ENCODE data around the gene GPR89B.
"Not testable (repeated sequence)": the region's sequence is repeated elsewhere in the genome, so short reads cannot be mapped to it uniquely, and the experiment has no call there.

The GPR89B gene

DNA sequence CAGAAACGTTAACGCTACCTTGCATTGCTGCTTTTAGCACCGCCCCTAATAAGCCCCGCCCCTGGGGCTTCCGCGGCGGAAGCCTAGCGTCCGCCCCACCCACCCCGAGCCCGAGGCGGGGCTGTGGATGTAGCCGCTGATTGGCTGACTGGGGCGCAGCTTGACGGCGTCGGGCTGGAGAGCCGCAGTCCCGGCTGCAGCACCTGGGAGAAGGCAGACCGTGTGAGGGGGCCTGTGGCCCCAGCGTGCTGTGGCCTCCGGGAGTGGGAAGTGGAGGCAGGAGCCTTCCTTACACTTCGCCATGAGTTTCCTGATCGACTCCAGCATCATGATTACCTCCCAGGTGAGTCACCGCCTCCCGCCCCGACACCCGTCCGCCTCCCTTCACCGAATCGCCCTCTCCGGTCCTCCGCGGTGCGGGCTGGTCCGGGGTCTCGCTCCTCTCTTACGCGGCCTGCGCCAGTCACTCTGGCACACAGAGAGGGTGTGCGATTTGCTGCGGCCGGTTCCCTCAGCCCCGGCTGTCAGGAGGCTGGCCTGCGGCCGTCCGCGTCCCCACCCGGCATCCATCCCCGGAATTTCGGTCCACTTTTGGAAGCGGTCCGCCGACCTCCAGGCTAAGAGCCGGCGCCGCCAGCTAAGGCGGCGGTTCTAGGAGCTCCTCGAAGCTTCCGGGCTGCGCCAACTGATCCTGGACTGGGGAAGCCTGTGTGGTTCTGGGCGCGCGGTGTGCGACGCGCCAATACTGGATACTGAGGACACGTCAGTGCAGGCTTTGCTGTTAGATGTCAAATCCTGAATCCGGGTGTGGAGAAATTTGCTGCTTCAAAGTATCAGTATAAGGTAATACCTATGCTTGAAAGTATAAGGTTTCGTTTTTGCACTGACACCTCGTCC is at the start of gene GPR89B:
GPR89B (plus strand) TSS at position 185 of the 897 bp plus-strand sequence; CDS start at position 302, 117 bp downstream.
- peak; percentile 38 to 62 for DNase-seq

DNA sequence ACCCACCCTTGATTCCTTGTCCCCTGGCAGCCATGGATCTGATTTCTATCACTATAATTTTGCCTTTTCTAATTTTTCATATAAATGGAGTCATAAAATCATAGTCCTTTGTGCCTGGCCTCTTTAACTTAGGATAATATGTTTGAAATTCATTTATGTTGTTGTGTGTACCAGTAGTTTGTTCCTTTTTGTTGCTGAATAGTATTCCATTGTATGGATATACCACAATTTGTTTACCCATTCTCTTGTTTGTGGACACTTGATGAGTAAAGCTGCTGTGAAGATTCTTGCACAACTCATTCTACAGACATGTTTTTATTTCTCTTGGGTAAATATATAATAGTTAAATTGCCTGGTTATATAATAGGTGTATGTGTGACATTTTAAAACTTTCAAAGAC is 48.3 kb upstream of the GPR89B start:
- DNase-seq, result no peak

DNA sequence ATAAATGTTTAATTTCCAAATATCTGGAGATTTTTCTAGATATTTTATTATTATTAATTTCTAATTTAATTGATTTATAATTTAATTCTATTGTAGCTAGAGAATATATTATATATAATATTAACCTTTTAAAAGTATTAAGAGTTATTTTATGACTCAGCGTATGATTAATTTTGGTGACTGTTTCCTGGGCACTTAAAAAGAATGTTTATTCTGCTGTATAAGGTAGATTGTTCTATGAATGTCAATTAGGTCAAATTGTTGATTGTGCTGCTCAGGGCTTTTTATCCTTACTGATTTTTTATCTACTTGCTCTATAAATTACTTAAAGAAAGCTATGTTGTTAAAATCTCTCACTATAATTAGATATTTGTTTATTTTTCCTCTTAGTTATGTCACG is 45.7 kb upstream of the GPR89B start:
- DNase-seq, result no peak

DNA sequence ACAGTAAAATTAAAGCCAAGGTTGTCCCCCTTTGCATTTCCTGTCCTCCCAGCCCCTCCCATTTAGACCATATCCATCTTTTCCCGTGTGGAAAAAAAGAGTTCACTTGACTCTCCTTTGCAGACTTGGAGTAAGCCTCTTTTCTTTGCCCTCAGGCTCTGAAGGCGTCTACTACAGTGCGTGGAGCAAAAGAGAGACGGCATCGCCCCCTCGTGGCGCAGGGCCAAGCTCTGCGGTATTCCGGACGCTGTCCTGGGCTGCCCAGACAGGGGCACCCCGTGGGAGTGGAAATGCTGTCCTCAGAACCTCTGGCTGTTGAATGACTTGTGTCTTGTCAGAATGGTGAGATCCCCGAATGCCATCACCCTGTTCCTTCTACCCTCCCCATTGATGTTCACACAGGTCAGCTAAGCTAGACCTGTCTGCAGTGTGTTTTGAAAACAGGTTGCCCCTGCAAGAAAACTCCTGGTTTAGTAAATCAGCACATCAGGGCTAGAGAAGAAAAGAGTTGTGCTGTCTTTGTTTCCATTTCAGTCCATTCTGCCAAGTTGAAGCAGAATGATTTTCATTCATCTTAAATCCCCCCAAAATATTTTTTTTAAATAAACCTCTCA is 37.9 kb upstream of the GPR89B start:
- peak in 1 of 2 experiments; percentile 6 for DNase-seq

DNA sequence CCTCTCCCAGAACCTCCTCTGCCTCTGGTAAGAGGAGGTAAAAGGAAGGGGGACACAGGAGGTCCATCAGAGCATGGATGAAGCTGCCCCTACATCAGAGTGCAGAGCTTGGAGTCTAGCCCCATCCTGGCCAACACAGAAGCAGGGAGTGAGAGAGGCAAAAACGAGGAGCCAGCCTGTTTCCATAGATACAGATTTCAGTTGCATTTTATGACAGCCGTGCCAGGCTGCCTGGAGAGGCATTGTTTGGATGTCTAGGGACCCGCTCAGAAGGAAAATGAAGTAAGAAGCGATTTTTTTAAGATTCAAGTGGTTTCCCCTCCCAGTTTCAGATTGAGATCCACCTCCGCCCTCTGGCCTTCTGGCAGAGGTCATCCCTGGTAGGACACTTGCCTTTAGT is 37.1 kb upstream of the GPR89B start:
- DNase-seq, result no peak

DNA sequence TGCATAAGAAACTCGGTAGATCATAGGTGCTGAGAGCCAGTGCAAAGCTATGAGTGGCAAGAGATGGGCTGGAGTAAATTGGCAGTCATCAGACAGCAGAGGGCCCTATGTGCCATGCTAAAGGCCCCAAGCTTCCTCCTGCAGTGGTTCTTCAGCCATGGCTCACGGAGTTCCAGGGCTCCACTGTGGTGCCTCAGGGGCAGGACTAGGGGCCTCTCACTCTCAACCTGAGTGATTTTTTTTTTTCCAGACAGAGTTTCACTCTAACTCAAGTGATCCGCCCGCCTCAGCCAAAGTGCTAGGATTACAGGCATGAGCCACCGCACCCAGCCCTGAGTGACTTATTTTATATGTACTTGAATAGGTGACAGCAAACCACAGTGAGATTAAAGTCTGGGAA is 36.0 kb upstream of the GPR89B start:
- DNase-seq, result no peak

DNA sequence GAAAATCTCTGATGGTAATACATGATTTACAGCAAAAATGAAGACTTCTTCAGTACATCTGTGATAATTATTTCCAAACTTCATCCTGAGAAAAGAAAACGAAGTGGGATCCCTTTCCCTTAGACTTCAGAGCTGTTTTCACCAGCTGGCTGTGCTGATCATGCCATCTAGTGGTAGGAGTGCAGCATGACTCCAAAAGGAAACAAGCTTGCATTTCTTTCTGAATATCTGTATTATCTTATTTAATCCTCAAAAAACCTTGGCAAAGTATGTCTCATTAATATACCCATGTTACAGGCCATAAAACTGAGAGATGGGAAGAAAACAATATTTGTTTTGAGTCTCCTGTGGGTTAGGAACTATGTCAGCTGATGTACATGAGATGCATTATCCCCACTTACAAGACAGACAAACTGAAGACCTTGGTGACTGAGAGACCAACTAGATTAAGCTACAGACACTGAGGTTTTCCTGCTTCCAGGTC is 35.4 kb upstream of the GPR89B start:
- peak in 1 of 2 experiments; percentile 26 for DNase-seq

DNA sequence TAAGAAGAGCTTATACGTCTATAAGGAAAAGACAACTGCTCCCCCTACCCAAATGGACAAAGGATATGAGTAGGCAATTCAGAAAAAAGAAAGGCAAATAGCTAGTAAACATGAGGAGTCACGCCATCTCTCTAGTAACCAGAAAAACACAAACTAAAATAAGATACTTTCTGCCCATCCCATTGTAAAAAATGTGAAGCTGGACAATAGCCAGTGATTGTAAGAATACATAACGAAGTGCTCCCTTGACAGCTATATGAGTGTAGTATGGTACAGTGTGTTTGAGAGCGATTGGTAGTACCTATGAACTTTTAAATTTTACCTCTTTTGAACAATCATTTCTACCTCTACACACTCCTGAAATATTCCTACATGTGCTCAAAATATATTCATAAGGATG is 33.1 kb upstream of the GPR89B start:
- no peak for DNase-seq

DNA sequence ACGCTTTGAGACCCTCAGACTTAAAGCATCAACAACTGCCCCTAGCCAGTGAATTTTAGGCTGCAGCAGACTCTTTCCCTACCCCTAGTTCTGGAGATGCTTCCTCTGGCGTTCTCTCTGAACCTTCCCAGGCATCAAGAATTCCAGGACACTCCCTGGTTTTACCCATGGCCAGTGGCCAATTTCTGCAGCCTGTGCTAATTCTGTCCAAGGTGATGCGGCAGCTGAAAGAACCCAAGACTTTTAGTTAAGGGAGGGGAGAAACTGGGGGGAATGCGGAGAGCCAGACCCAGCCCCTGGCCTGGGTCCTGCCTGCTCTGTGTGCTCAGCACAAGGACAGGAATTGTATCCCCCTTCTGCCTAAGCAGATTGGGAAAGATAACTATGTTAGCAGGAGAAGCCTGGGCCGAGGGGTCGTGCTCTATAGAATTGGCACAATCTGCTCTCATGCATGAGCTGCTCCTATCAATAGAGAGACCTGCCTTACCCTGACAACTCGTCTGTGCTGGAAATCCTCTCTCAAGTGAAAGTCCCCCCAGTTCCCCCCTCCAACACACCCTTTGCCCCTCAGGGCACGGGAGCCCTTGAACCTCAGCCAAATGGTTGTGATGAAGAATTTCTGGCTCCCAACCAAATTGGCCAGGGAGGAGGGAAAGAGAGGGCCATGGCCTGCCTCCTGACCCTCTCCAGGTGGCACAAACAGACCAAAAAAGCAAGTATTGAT is 31.0 kb upstream of the GPR89B start:
- DNase-seq, result no peak

DNA sequence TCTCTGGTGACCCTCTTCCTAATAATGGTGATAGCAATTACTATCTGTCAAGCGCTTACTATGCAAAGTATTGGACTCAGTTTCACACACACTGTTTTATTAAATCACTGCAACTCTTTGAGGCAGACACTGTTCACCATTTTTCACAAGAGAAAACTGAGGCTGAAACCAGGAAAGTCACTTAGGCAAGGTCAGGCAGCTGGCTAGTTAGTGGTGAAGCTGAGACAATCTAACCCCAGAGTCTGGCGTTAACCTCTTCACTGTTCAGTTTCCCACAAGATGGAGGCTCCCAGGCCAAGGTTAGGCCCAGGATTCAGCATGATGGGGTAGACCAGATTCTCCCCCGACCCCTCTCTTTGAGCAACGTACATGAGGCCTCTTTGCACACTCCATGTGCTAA is 30.4 kb upstream of the GPR89B start:
- DNase-seq, result no peak

DNA sequence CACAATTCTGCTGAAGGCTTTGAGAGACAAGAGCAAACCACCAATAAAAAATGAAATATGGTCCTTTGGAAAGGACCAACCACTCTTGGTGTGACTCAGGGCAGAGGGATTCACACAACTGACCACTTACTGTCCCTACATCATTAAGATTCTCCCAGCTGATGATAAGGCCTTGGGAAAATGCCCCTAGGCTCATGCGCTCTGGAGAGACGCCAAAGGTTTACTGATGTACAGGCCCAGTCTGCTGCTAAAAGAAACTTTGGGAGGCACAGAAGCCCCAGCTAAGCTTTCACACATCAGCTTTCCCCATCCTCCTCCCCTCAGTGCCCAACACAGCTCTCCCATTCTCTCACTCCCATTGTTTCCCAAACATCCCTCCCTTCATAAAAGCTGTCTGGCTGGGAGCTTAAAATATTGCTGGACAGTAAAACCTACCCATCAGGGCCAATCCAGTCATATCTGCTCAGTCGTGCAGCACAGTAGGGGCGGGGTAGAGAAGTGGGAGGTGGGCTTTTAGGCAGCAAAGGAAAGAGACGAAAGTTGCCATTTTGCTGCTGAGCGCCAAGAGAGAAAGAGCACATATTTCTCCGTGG is 25.9 kb upstream of the GPR89B start, which contains the start of gene GJA8:
GJA8 (plus strand) TSS at position 543 of the 593 bp plus-strand sequence. CDS start 5,161 bp downstream, outside the sequence.
- no peak for DNase-seq

DNA sequence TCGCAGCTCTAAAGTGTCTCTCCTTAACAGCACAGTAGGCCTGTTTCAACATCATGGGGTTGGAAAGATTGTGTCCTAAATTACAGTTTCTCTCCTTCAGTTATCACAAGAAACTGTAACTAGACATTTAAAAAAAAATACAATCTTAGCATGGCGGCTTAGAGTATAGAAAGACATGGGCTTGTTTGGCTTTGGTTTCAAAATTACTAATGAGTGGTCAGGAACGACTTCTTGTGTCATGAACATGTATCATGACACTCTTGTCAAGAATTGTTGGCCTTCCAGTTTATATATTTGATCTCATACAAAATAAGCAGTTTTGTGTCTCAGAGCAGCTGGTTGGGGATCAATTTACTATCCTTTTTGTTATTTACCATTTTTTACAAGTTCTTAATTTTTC is 23.5 kb upstream of the GPR89B start:
- no peak for DNase-seq

DNA sequence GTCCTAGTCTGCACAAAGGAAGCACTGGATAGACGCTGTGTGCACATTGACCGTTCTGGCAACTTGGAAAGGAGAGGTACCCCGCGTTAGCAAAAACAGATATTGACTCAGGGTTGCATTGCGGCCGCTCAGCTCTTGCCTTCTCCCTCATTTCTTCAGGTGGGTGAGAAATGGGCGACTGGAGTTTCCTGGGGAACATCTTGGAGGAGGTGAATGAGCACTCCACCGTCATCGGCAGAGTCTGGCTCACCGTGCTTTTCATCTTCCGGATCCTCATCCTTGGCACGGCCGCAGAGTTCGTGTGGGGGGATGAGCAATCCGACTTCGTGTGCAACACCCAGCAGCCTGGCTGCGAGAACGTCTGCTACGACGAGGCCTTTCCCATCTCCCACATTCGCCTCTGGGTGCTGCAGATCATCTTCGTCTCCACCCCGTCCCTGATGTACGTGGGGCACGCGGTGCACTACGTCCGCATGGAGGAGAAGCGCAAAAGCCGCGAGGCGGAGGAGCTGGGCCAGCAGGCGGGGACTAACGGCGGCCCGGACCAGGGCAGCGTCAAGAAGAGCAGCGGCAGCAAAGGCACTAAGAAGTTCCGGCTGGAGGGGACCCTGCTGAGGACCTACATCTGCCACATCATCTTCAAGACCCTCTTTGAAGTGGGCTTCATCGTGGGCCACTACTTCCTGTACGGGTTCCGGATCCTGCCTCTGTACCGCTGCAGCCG is 20.3 kb upstream of the GPR89B start:
- DNase-seq, result no peak

DNA sequence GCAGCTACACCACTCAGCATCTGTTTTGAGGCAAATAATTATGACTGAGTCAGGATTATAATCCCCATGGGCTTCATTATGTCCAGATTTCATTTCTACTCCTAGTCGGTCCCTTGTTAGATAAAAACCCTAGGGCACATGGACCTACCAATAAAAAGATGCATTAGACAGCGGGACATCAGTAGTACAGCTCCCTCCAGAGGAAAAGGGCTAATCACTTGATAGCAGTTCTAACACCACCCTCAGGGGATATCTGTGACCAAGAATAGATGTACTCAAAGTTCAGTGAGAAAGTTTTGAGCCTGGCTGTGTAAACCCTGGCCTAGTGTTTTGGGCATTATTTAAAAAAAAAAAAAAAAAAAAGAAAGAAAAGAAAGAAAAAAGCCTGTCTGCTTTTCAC is 15.7 kb upstream of the GPR89B start:
- no peak for DNase-seq

DNA sequence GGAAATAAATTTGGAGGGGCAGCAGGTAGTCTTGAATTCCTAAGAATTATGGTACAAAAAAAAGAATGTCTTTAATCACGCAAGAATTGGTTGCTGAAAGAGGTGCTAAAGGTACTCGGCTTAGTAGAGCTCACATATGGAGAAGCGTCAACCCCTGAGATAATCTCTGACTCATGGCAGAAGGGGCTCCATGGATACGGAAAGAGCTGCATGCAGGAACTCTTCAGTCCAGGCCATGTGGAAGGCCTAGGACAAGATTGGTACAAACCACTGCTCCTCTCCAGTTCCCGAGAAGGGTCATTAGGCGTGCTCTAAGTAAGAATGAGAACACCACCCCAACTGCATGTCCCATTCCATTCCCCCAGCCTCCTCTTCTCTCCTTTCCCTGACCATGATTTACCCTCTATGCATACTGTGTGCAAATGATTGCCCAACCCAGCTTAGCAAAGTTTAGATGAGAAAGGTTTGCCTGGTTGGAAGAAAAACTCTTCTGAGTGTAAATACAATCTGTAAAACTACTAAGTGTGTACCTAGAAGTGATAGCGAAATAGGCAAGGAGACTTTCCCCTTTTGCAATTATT is 14.8 kb upstream of the GPR89B start:
- DNase-seq, result no peak

DNA sequence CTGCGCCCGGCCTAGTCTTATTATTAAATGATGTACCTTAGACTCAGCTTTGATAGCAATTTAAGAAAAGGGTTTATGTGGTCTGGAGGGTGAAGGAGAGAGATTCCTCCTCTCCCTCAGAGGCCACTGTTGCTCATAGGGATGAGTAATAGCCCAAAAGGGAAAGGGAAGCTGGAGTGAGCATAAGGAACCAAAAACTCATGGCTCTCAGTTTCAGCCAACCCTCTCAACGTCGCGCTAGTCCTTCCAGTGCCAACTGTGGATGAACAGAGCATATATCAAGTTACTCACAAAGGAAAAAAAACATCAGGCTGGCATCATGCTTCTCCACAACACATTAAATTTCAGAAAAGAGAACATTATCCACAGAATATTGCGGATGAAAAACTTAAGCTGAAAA is 8.3 kb upstream of the GPR89B start:
- DNase-seq, result no peak

DNA sequence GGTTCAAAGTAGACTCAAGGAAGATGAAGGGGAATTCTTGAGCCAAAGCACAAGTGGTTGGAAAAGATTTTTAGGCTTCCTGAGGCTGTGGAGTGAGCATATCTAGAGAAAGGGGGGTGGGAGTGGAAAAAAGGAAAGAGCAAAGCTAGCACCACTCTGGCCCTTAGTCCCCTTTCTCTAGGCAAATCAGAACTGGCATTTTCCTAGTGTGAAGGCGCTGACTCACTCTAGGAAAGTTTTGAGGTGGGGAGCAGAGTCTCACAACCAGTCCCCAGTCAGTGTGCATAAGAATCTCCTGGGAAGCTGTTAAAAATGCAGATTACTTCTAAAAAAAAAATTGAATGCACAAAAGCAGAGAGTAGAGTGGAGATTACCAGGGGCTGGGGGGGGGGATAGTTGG is 3.4 kb upstream of the GPR89B start:
- DNase-seq, result no peak

DNA sequence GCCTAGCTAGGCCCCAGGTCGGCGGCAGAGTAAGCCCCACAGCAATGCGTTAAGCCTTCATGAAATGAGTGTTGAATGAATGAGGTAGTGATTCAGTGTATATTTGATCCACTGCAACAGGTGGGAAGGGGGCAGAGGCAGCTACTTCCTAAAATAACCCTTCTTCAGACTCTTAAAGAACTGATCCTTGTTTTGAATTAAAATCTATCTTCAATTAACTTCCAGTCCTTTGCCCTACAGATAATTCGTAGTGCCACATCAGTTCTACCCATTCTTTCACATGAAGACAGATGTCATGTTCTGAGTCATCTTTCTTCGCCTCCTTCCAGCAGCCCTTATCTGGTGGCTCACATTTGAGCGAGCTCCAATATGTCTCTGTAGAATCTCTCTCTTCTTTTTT is 1.0 kb upstream of the GPR89B start:
- DNase-seq, result not testable (repeated sequence)

DNA sequence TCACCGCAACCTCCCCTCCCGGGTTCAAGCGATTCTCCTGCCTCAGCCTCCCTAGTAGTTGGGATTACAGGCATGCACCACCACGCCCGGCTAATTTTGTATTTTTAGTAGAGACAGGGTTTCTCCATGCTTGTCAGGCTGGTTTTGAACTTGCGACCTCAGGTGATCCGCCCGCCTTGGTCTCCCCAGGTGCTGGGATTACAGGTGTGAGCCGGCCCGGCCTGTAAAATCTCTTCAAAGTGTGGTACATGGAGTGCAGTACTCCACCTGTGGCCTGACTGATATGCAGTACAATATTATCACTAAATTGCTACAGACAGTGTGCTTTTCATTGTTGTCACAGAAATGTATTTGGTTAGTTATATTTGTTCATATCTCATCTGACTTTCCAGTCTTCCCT is 531 bp upstream of the GPR89B start:
- not testable (repeated sequence) for DNase-seq

DNA sequence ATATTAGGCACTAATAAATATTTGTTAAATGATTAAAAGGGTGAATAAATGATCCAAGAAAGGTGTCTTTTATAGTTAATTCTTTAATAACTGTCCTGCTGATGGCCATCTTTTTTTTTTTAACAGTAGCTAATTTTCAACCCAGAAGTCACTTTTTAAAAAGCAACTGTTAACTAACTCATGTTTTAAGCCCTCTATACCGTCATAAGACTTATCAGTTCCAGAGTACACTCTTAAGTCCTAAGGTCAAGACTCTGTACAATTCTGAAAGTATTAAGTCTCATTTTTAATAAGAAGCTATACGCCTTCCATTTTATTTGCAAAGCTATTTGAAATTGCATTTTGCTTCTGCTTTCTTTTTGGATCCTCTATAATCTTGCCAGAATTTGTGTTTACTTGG is 2.9 kb downstream of the GPR89B start:
- DNase-seq, result not testable (repeated sequence)

DNA sequence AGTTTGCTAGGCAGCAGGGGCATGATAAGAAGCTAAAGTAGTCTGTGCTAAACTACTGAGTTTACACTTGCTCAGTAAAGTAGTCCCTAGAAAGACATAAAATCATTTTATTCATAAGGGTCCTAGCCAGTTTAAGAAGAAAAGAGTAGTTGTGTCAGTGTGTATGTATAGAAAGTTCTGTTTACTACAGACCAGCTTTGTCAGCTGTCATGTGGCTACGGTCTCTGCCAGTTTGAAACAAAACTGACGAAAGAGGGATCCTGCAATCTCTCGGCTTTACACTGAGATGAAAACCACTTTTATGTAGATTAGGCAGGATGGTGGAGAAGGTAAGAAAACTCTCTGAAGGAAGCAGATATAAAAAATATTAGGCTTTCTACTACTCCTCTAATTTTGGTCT is 7.1 kb downstream of the GPR89B start:
- DNase-seq, result not testable (repeated sequence)

DNA sequence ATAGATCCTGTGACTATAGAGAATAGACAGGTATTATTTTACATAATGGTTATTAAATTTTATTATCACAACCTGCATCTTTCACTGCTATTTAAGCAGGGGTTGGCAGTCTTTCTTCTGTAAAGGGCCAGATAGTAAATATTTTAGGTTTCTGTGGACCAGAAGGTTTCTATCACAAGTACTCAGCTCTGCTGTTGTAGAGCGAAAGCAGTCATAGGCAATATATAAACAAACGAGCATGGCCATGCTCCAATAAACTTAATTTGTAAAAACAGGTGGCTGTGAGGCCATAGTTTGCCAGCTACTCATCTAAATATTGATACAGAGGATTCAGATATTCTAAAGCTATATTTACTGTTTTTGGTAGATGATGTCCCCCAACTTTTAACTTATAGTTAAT is 12.2 kb downstream of the GPR89B start:
- DNase-seq, result not testable (repeated sequence)
